ENCODE data around the gene CAMSAP1.
A peak's percentile ranks its signal among the peaks of the same experiment; 100 is the strongest.
"Not testable (repeated sequence)": the region's sequence is repeated elsewhere in the genome, so short reads cannot be mapped to it uniquely, and the experiment has no call there.

Gene CAMSAP1, protein sequence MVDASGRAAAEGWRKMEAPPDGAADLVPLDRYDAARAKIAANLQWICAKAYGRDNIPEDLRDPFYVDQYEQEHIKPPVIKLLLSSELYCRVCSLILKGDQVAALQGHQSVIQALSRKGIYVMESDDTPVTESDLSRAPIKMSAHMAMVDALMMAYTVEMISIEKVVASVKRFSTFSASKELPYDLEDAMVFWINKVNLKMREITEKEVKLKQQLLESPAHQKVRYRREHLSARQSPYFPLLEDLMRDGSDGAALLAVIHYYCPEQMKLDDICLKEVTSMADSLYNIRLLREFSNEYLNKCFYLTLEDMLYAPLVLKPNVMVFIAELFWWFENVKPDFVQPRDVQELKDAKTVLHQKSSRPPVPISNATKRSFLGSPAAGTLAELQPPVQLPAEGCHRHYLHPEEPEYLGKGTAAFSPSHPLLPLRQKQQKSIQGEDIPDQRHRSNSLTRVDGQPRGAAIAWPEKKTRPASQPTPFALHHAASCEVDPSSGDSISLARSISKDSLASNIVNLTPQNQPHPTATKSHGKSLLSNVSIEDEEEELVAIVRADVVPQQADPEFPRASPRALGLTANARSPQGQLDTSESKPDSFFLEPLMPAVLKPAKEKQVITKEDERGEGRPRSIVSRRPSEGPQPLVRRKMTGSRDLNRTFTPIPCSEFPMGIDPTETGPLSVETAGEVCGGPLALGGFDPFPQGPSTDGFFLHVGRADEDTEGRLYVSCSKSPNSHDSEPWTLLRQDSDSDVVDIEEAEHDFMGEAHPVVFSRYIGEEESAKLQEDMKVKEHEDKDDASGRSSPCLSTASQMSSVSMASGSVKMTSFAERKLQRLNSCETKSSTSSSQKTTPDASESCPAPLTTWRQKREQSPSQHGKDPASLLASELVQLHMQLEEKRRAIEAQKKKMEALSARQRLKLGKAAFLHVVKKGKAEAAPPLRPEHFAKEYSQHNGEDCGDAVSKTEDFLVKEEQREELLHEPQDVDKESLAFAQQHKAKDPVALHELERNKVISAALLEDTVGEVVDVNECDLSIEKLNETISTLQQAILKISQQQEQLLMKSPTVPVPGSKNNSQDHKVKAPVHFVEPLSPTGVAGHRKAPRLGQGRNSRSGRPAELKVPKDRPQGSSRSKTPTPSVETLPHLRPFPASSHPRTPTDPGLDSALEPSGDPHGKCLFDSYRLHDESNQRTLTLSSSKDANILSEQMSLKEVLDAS (N-terminal part only)

DNA sequence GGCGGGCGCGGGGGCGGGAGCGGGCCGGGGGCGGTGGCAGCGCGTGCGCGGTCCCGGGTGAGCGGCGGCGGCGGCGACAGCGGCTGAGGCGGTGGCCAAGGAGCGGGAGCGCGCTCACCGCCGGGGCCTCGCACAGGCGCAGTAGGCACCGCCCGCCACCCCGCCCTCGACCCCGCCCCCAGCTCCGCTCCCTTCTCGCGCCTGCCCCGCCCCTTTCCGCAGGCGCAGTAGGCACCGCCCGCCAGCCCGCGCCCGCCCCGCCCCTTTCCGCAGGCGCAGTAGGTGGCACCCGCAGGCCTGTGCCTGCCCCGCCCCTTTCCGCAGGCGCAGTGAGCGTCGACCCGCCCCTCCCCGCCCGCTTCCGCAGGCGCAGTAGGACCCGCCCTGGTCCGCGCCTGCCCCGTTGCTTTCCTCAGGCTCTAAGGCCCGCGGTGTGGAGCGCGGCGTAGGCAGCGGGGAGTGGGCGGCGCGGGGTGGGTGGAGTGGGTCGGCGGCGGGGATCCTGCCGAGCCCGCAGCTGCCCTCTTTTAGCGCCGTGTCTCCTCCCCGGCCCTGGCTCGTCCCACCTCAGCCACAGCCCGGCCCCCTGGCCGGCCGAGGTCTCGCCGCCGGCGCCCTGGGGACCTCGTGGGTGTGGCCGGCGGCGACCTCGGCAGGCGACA lies at the start of gene CAMSAP1:
TSS of gene CAMSAP1 (minus strand) at position 116 of the 662 bp plus-strand sequence. CDS start 387 bp downstream, outside the sequence.
- DNase-seq, result peak; percentile 79

- DNase-seq, result no peak
These were observed 49.4 kb upstream of the CAMSAP1 start for GRCh38 chr9:135956802-135957174.

DNA sequence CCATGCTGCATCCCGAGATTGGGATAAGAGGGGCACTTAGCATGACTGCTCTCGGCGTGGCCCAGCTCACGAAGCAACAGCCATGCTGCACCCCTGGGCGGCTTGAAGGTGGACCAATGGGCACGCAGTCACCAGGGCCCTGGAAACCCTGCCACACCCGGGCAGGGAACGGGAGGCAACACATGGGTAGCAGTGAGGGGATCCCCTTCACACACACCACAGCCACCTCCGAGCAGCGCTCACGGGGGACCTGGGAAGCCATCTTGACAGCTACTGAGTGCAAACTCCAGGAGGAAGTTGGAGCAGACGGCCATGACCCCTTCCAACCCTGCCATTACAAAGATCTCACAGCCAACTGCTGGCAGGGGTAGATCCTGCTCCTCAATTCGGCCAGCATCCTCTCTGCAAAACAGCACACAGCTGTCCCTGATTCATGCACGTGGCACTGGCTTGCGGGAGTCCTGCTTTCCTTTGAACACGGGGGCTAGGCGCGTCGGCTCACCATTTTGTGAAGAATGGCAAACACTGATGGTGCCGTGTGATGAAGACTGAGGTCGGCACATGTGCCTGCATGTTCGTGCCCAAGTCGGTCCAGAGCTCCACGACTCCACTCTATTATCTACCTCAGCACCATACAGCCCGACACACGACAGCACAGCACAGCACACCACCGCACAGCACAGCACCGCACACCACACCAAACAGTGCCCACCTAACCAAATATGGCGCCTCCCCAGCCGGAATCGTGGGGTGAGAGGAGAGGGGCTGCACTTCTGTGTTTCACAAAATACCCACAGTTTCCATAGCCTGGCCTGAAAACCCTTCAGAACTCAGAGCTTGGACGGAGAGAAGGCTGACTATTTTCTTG lies 48.8 kb upstream of the CAMSAP1 start:
- DNase-seq, result no peak

DNA sequence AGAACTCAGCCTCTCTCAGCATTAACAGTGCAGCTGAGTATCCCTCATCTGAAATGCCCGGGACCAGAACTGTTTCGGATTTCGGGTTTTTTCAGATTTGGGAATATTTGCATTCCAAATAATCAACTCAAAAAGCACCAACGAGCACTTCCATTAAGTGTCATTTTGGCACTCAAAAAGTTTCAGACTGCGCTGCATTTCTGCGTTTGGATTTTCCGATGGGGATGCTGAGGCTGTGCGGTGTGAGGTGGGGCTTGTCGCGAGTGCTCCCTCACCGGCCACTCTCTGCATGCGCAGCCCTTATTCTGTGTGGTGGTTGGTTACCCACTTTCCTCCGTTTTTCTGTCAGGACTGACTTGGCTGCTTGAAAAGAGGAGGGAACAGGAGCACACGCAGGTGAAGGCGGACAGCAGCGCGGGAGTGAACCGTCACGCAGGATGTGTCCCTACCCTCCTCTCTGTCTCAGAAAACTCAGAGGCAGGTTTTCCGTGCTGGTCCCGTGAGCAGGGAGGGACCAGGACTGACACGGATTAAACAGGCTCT lies 45.4 kb upstream of the CAMSAP1 start:
- no peak for DNase-seq

- no peak for DNase-seq
These were observed 44.7 kb upstream of the CAMSAP1 start for GRCh38 chr9:135951889-135952663.

- not testable (repeated sequence) for DNase-seq
These were observed 44.0 kb upstream of the CAMSAP1 start for GRCh38 chr9:135951310-135951709.

- not testable (repeated sequence) for DNase-seq
These were observed 43.5 kb upstream of the CAMSAP1 start for GRCh38 chr9:135950841-135951240.

DNA sequence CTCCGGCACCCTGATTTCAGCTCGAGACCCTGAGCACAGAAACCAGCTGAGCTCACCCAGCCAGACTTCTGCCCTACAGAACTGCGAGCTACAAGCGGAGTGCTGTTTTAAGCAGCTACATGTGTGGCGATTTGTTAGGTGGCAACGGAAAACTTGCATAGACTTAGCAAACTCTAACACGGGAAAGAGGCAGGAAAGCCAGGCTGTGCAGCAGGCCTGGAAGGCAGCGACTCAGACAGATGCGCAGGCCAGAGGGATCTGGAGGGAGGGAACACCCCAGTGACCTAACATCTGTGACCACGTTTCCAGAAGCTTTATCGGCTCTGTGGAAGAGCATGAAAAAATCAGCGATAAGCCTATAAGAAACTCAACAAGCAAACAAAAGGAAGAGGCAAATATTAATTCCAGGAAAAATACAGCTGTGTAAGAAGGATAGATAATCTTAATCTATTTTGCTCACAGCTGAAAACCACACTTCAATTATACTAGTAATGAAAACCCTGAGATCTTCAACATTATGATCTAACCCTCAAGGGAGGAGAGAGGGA lies 42.9 kb upstream of the CAMSAP1 start:
- DNase-seq, result no peak

- DNase-seq, result no peak
These were observed 42.3 kb upstream of the CAMSAP1 start for GRCh38 chr9:135949501-135950134.

GRCh38 chr9:135948968-135949367 lies 41.6 kb upstream of the CAMSAP1 start:
- no peak for DNase-seq

DNA sequence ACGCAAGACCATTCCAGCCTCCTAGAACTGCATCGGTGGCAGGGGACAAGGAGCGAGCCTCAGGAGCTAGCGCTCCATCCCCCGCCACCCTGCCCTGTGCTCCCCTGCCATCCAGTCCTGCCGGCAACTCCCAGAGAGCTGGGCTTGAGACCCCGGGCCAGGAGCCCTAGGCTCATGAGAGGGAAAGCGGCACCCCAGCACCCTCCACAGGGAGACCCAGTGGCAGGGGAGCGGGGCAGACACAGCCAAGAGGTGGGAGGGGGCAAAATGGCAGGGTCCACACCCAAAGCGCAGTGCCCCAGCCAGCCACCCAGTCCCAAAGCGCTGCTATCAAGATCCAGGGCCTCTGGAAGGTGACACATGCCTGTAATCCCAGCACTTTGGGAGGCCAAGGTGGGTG lies 41.1 kb upstream of the CAMSAP1 start:
- DNase-seq, result no peak

DNA sequence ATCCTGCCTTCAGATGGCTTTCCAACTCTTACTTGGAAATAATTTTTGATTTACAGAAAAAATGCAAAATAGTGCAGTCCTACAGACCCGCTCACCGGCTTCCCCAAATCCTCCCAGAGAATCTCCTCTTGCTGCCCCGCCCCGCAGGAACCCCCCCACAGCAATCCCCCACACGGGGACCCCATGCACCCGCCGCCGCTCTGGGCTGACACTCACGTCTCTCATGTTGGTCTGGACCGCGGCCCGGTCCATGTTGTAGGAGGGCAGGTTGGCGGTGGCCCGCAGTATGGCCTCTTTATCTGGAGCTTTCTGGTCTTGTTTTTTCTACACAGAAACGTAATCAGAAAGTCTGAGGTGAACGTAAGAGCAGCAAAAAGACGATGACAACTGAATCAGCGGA lies 40.2 kb upstream of the CAMSAP1 start:
- no peak for DNase-seq

DNA sequence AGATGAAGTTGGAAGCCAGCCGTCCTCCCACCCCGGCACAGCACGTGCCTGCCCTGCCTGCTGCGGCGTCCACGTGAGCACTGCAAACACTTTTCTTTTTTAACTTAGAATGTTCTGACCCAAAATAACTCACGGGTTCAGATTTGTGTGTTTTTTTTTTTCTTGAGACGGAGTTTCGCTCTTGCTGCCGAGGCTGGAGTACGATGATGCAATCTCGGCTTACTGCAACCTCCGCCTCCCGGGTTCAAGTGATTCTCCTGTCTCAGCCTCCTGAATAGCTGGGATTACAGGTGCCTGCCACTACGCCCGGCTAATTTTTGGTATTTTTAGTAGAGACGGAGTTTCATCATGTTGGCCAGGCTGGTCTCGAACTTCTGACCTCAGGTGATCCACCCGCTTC lies 39.8 kb upstream of the CAMSAP1 start:
- DNase-seq, result not testable (repeated sequence)

DNA sequence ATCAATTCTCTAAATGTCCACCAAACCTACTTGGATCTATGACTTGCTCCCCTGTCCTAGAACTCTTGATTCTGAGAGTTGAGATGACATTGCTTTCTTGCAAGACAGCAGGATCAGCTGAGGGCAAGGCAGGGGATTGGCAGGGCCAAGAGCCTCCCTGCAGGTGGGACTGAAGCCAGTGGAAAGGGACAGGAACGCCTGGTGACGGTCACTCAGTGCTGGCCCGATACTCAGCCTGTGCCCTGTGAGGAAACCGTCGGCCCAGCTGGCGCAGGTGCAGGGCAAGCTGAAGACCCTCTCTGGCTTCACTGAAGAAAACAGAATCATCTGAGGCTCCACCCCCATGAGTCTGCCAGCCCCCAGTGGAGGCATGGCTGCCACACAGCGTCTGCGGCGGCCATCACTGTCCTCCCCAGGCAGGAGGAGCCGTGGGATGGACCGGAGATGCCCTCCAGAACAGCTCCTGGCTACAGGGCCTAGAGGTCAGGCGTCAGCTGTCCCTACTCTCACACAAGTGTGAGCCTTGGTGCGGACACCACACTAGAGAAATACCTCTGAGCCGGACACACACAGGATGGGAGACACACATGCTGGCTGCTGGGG lies 39.1 kb upstream of the CAMSAP1 start:
- DNase-seq, result no peak

- DNase-seq, result no peak
These were observed 38.6 kb upstream of the CAMSAP1 start for GRCh38 chr9:135945969-135946368.

DNA sequence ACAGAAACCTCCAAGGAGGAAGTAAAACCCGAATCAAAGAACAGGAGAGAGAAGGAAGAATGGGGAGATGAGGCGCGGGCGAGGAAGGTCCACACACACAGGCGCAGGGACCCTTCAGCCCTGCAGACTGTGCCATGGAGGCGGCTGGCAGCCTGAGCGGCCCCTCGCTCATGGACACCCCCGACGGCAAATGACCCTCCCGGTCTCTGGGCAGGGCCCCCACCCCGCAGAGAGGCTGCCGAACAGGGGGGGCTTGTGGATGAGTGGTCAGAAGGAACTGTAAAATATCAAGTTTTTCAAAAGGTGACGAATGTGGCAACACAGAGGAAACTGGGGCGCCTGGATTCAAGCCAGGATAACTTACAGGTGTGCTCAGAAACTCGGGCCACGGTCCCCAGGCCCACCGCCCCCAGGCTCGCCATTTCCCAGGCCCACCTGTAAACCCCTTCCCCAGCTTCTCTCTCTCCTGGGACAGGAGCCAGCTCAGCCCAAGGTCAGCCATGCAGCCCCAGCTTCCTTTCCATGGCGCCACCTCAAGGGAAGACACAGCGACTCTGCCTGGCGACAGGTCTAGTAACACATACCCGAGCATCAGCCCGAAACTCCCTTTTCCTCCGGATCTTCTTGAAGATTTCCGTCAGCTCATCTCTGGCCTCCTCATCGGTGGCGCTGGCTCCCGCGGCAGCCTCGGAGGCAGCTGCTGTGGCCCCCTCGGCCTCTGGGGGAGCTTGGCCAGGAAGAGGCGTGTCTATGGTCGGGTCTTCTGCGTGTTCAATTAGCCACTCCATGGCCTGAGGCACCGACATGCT lies 37.3 kb upstream of the CAMSAP1 start:
- no peak for DNase-seq

DNA sequence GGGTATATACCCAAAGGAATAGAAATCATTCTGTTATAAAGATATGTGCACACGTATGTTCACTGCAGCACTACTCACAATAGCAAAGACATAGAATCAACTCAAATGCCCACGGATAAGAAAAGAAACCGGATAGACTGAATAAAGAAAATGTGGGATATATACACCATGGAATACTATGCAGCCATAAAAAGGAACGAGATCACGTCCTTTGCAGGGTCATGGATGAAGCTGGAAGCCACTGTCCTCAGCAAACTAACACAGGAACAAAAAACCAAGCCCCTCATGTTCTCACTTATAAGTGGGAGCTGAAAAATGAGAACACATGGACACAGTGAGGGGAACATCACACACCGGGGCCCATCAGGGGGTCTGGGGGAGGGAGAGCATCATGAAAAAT lies 36.3 kb upstream of the CAMSAP1 start:
- not testable (repeated sequence) for DNase-seq

DNA sequence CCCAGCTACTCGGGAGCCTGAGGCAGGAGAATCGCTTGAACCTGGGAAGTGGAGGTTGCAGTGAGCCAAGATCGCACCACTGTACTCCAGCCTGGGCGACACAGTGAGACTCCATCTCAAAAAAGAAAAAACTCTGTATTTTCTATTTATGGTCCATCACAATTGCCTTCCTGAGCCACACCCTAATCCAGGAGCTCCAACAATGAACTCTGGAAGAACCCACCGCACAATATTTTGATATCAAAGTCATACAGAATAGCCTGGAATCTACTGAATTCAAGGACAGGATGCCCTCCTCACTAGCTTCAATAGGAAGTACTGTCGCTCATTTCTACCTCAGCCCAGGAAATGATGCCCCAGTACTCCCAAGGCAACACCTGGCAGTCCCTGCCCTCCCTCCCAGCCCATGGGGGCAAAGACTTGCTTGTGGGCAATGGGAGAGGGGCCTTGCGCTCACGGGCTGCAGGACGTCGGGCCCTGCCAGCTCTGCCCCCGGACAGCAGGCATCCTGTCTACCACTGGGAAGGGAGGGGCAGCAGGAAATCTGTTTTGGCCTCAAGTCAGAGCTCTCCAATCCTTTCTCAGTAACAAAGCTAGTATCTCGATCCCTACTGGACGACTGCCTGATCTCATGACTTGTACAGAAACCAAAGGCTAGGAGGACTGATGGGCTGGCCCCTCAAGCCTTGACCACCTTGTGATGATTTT lies 34.1 kb upstream of the CAMSAP1 start:
- no peak for DNase-seq

All from NK-92 treated with Interleukin-12 subunit alpha and Interleukin-12 subunit beta, amount 100 ng/mL, for 24 hours (cell line).